Esophagus squamous epithelium (tissue), 5 donors: ENCODE measurements around the gene CORO2A. TPM values are rescaled to one million over a fixed set of nuclear protein-coding genes. Genes with fewer than 3 reads are reported as not detected.

Experiments
- DNase-seq: peaks from one replicate; lab custom pipeline; 2025; lab: John Stamatoyannopoulos, UW
- H3K27ac ChIP-seq, 4 donors: fragments of 200-600 bp; sonication (generic); one replicate each; pipeline ENCODE4 v1.5.1; 2016 to 2019; ENCODE audit warnings: mild to moderate bottlenecking in 1 of 4
- H3K27me3 ChIP-seq, 4 donors: fragments of 200-600 bp; sonication (generic); 1 replicate in 3 of 4; 2 replicates in 1 of 4; pipeline versions ENCODE4 v1.5.1 to v1.6.0; 2017 to 2021; ENCODE audit warnings: antibody characterized with exemption in 1 of 4
- H3K36me3 ChIP-seq, 3 donors: fragments of 200-600 bp; sonication (generic); one replicate each; pipeline ENCODE4 v1.5.1; 2016 to 2019
- H3K4me1 ChIP-seq, 3 donors: fragments of 200-600 bp; sonication (generic); one replicate each; pipeline ENCODE4 v1.5.1; 2017 to 2019
- H3K4me3 ChIP-seq, 4 donors: fragments of 200-600 bp; sonication (generic); 1 replicate in 3 of 4; 2 replicates in 1 of 4; pipeline ENCODE4 v1.5.1; 2016 to 2019; ENCODE audit warnings: mild to moderate bottlenecking in 2 of 4, moderate library complexity in 1 of 4
- H3K9me3 ChIP-seq, 3 donors: fragments of 200-600 bp; sonication (generic); one replicate each; pipeline ENCODE4 v1.5.1; 2016 to 2019
- CTCF ChIP-seq, 6 experiments: fragments of 450-650 bp in 4 of 6; fragments of 200-600 bp in 2 of 6; sonication (generic) in 2 of 6; IDR thresholded peaks; one replicate each; pipeline ENCODE4 v1.5.1; 2016 to 2019; ENCODE audit warnings: antibody characterized with exemption in 6 of 6, mild to moderate bottlenecking in 4 of 6, moderate library complexity in 4 of 6
- POLR2A ChIP-seq, 4 donors: fragments of 450-650 bp; IDR thresholded peaks; one replicate each; pipeline ENCODE4 v1.6.1; 2017; ENCODE audit warnings: antibody characterized with exemption in 4 of 4, mild to moderate bottlenecking in 4 of 4, moderate library complexity in 3 of 4
- WGBS, 2 donors: methylation state at CpG; one replicate each; pipeline ENCODE4 v1.1.5; 2018; 5-methylcytosine and 5-hydroxymethylcytosine counted together
- intact Hi-C: fragments of 100-400 bp; cut with DNase I; formaldehyde crosslinking; loops from one replicate; pipeline ENCODE4 v1.15.0; 2022
- total RNA-seq, 4 donors: library from RNA; depleted of rRNA; stranded (reverse); fragments of >200 nt; gene quantifications; one replicate each; pipeline ENCODE4 v1.1.0, GENCODE V29; 2016
- donor health status: DM: yes; HTN: yes; CAD: no.

Gene CORO2A
- total RNA-seq, 4 donors from 2014 or later: 15.6 to 27.6 (median 26.1) TPM

DNA sequence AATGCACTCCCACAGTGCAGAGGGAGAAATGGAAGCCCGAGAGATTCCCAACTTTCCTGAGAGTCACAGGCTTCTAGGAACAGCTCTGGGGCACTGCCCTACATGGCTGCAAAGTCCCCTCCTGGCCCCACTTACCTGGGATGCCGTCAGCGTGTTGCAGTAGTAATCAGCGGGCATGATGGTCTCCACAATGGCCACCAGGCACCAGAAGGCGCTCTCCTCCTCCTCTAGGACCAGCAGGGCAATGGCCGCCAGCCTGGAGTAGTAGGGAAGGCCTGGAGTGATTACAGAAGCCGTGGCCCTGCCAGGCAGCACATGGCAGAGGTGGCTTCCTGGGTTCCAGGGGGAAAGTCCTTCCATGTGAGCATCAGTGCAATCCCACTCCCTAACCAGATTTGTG lies 10.7 kb upstream of the CORO2A start:
- Histone ChIP-seq H3K36me3 (peaks cover 0 to 87% (median 19%) of the 10 kb centered on the region in 3 donors), H3K27ac (no peak overlapping the region), H3K27me3 (no peaks in the 10 kb centered on the region), H3K4me1 (peaks cover 0 to 27% (median 9%) of the 10 kb centered on the region in 3 donors), H3K4me3 (no peak overlapping the region), H3K9me3 (no peaks in the 10 kb centered on the region)
- TF ChIP-seq POLR2A (IDR thresholded peaks at IDR 0.05): no peak
- no peak for TF ChIP-seq CTCF (IDR thresholded peaks at IDR 0.05)
- intact Hi-C loops: no loop called here
- WGBS, 2 donors: 60% methylated on average over 2 of the region's 7 CpGs; no CpG with 5 or more reads in 1 of the 2 donors
- no peak for DNase-seq

DNA sequence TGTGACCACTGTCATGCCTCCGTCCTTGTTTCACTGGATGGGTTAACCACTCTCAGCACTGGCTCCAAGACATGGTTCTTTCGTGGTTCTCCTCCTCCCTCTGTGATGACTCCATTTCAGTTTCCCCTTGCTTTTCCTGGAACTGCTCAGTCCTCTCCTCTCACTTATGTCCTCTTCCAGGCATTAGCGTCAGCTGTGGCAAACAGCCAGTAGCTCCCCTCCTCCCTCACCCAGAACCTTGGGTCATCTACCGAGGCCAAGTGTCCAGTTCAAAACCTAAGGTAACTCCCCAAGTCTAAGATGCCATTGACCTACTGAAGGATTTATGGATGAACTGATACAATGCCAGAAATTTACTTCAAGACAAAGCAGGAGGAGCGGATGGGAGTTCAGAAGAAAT lies 9.8 kb upstream of the CORO2A start:
- TF ChIP-seq POLR2A (IDR thresholded peaks at IDR 0.05): no peak
- no peak for TF ChIP-seq CTCF (IDR thresholded peaks at IDR 0.05)
- no peak for DNase-seq
- no peaks in the 10 kb centered on the region for H3K9me3 ChIP-seq
- H3K4me1 ChIP-seq: peaks cover 0 to 18% (median 9%) of the 10 kb centered on the region in 3 donors
- no peaks in the 10 kb centered on the region for H3K27me3 ChIP-seq
- 68 to 81% methylated on average over 5 of the region's 5 CpGs for WGBS, 2 donors
- H3K27ac ChIP-seq: no peak overlapping the region
- H3K4me3 ChIP-seq: no peak overlapping the region
- intact Hi-C loops: no loop called here
- H3K36me3 ChIP-seq: peaks cover 0 to 87% (median 14%) of the 10 kb centered on the region in 3 donors

GRCh38 chr9:98201749-98202148 lies 9.3 kb upstream of the CORO2A start:
- no peak for DNase-seq

DNA sequence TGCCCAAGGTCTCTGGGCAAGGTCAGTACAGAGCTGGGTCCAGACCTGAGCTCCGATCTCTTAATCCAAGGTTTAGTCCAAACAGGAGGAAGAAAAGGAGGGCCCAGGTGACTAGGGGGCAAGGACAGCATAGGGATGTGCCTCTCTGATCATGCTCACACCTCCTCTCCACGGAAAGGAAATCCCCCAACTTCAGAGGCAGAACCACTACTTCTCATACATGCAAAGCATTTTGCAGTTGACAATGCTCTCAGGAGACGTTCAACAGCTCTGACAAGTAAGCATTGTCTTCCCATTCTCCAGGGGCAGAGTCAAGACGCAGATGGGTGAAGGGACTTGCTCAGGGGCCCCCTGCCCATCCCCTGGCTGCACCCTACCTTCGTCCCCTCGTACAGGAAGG lies 8.7 kb upstream of the CORO2A start:
- peaks cover 0 to 7% (median 3%) of the 10 kb centered on the region in 3 donors for H3K4me1 ChIP-seq
- DNase-seq: no peak
- no peak overlapping the region for H3K27ac ChIP-seq
- H3K4me3 ChIP-seq: no peak overlapping the region
- intact Hi-C loops: no loop called here
- H3K36me3 ChIP-seq: peaks cover 0 to 89% (median 14%) of the 10 kb centered on the region in 3 donors
- no peaks in the 10 kb centered on the region for H3K27me3 ChIP-seq
- TF ChIP-seq CTCF (IDR thresholded peaks at IDR 0.05) (no peak), POLR2A (IDR thresholded peaks at IDR 0.05) (no peak)
- WGBS, 2 donors: 78 to 81% methylated on average over 2 to 6 of the region's 6 CpGs
- no peaks in the 10 kb centered on the region for H3K9me3 ChIP-seq

More at GRCh38 chr9:98201749-98202148, 9.3 kb upstream of the CORO2A start:
- intact Hi-C loops: no loop called here
- Histone ChIP-seq H3K4me1 (peaks cover 0 to 13% (median 9%) of the 10 kb centered on the region in 3 donors), H3K36me3 (peaks cover 0 to 86% (median 14%) of the 10 kb centered on the region in 3 donors), H3K4me3 (no peak overlapping the region), H3K27ac (no peak overlapping the region), H3K27me3 (no peaks in the 10 kb centered on the region), H3K9me3 (no peaks in the 10 kb centered on the region)
- WGBS, 2 donors: 40 to 85% methylated on average over 1 to 7 of the region's 7 CpGs
- no peak for TF ChIP-seq POLR2A (IDR thresholded peaks at IDR 0.05)
- TF ChIP-seq CTCF (IDR thresholded peaks at IDR 0.05): no peak

DNA sequence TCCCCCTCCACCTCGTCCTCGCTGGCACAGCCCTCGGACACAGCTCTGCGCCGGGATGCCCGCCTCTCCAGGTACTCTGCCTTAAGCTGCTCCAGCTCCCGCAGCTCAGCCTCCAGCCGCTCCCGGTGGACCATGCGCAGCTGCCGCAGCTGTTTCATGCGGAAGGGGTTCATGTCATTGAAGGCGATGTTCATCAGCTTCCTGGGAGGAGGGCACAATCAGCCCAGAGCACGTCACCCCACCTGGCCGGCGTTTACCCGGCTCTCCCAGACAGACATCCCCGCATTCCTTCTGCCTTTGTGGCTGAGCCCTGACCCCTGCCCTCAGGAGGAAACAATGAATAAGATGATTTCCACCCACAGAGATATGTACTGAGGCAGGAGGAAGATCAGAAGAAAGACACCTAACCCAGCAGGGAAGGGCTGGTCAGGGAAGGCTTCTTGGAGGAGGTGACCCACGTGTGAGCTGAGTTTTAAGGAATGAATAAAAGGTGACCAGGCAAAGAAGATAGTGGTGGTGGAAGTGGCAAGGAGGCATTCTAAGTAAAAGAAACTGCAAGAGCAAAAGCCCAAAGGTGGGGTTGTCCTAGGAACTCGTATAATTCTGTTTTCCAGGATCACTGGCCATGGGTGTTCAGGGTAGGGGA lies 7.1 kb upstream of the CORO2A start:
- WGBS, 2 donors: 64 to 84% methylated on average over 2 to 4 of the region's 20 CpGs

More for the DNA sequence above, 7.1 kb upstream of the CORO2A start:
- DNase-seq: no peak
- intact Hi-C loops: loop anchor here (10.0 kb wide), 1 partner anchor 115 kb away; no protein-coding TSS in a partner anchor
- Histone ChIP-seq H3K9me3 (no peaks in the 10 kb centered on the region), H3K27me3 (no peaks in the 10 kb centered on the region), H3K4me1 (no peaks in the 10 kb centered on the region), H3K36me3 (peaks cover 0 to 80% (median 14%) of the 10 kb centered on the region in 3 donors), H3K27ac (no peak overlapping the region), H3K4me3 (no peak overlapping the region)
- no peak for TF ChIP-seq CTCF (IDR thresholded peaks at IDR 0.05)
